ENCODE data around the gene CHRNB1. TPM values are rescaled to one million over a fixed set of nuclear protein-coding genes. Genes with fewer than 3 reads are reported as not detected.

The CHRNB1 gene
- polyA plus RNA-seq, 1 donor (not counting 4 experiments of a cell fraction or from before 2014, with no cell fraction given): 22.0 TPM

DNA sequence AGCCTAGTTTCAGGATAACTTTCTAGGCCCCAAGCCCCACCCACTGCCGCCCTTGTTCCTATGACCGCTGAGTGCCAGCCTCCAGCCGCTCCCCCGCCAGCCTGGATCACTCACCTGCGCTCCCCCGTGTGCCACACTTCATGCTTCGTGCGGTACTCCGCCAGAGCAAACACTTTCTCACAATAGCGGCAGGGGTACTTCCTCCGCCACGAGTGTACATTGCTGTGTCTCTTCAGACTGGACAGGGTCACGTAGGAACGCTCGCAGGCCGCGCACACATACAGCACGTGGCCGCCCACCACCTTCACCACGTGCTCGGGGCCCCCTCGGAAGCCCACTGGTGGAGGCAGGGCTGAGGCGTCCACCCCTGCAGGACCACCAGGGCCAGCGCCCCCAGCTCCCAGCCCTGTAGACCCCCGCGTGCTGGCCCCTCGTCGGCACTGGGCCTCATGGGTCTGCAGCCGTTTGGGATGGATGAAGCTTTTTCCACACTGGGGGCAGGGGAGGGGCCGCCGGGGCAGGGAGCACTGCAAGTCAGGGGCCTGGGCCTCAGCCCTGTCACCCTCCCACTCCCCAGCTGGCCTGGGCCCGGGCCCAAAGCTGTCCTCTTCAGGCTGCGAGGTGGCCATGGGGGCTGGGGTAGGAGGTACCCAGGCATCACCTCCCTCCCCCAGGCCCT lies 20.9 kb downstream of the CHRNB1 start:
- H2AFZ ChIP-seq (ENCODE audit: control insufficient read depth, low read length): no peak overlapping the region
- H3K4me2 ChIP-seq (ENCODE audit: control insufficient read depth, extremely low read depth, insufficient read depth, low read depth, low read length): no peak overlapping the region
- H4K20me1 ChIP-seq (ENCODE audit: control insufficient read depth, extremely low read depth, insufficient read depth, low read length): no peaks in the 10 kb centered on the region
- H3K79me2 ChIP-seq (ENCODE audit: control insufficient read depth, insufficient read depth, low read length): peaks cover 42% of the 10 kb centered on the region
- DNase-seq (ENCODE audit: low read depth, low spot score) (no peak), FAIRE-seq (no peak)
- peaks cover 20 to 34% of the 10 kb centered on the region in 2 experiments for H3K36me3 ChIP-seq (ENCODE audit: control insufficient read depth in 2 of 2, extremely low read depth in 1 of 2, insufficient read depth in 2 of 2, low read length in 2 of 2)
- dilution Hi-C loops (cut with MboI; ENCODE audit: extremely low pct_ligation_motif_present, low sequenced_read_pairs): no loop called here
- H3K4me3 ChIP-seq (ENCODE audit: control insufficient read depth in 2 of 3, extremely low read depth in 1 of 3, insufficient read depth in 2 of 3, low read depth in 1 of 3, low read length in 3 of 3): no peak overlapping the region
- no peaks in the 10 kb centered on the region for H3K27me3 ChIP-seq (ENCODE audit: control insufficient read depth, extremely low read depth, insufficient read depth, low read length)
- no peaks in the 10 kb centered on the region for H3K9me1 ChIP-seq (ENCODE audit: control insufficient read depth, extremely low read depth, insufficient read depth, low read length)
- H3K27ac ChIP-seq (ENCODE audit: control insufficient read depth, insufficient read depth, low read length): no peak overlapping the region
- no peak overlapping the region for H3K9ac ChIP-seq (ENCODE audit: control insufficient read depth, extremely low read depth, insufficient read depth, low read length)
- TF ChIP-seq, protein P1, sequence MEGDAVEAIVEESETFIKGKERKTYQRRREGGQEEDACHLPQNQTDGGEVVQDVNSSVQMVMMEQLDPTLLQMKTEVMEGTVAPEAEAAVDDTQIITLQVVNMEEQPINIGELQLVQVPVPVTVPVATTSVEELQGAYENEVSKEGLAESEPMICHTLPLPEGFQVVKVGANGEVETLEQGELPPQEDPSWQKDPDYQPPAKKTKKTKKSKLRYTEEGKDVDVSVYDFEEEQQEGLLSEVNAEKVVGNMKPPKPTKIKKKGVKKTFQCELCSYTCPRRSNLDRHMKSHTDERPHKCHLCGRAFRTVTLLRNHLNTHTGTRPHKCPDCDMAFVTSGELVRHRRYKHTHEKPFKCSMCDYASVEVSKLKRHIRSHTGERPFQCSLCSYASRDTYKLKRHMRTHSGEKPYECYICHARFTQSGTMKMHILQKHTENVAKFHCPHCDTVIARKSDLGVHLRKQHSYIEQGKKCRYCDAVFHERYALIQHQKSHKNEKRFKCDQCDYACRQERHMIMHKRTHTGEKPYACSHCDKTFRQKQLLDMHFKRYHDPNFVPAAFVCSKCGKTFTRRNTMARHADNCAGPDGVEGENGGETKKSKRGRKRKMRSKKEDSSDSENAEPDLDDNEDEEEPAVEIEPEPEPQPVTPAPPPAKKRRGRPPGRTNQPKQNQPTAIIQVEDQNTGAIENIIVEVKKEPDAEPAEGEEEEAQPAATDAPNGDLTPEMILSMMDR (optimal IDR thresholded peaks at IDR 0.05 in 1 of 3, IDR thresholded peaks at IDR 0.05 in 1 of 3, conservative IDR thresholded peaks at IDR 0.05 in 1 of 3; ENCODE audit: extremely low read depth in 1 of 3, insufficient read depth in 2 of 3, low read length in 3 of 3): no peak
- TF ChIP-seq EZH2 (IDR thresholded peaks at IDR 0.05; ENCODE audit: low read length): no peak
- H3K9me3 ChIP-seq (ENCODE audit: control insufficient read depth, low read depth, low read length): no peaks in the 10 kb centered on the region
- H3K4me1 ChIP-seq (ENCODE audit: control insufficient read depth, extremely low read depth, insufficient read depth, low read length): peaks cover 24% of the 10 kb centered on the region

DNA sequence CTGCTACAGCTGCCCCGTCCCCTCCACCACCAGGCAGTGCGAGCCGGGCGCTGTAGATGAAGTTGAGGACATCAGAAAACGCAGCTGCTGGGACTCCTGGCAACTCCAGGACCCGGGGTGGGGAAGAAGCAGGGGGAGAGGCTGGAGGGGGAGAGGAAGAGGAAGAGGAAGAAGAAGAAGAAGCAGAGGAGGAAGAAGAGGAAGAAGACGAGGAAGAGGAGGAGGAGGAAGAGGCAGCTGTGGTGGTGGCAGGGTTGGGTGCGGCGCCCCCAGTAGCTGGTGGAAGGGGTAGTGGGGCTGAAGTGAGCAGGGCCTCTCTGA lies 21.4 kb downstream of the CHRNB1 start:
- Histone ChIP-seq H3K27ac (ENCODE audit: control insufficient read depth, insufficient read depth, low read length) (no peak overlapping the region), H3K4me1 (ENCODE audit: control insufficient read depth, extremely low read depth, insufficient read depth, low read length) (peaks cover 19% of the 10 kb centered on the region), H3K79me2 (ENCODE audit: control insufficient read depth, insufficient read depth, low read length) (peaks cover 47% of the 10 kb centered on the region), H3K36me3 (ENCODE audit: control insufficient read depth in 2 of 2, extremely low read depth in 1 of 2, insufficient read depth in 2 of 2, low read length in 2 of 2) (peaks cover 16 to 34% of the 10 kb centered on the region in 2 experiments), H3K27me3 (ENCODE audit: control insufficient read depth, extremely low read depth, insufficient read depth, low read length) (no peaks in the 10 kb centered on the region), H2AFZ (ENCODE audit: control insufficient read depth, low read length) (no peak overlapping the region), H3K4me2 (ENCODE audit: control insufficient read depth, extremely low read depth, insufficient read depth, low read depth, low read length) (no peak overlapping the region), H3K9me1 (ENCODE audit: control insufficient read depth, extremely low read depth, insufficient read depth, low read length) (peaks cover 3% of the 10 kb centered on the region), H3K4me3 (ENCODE audit: control insufficient read depth in 2 of 3, extremely low read depth in 1 of 3, insufficient read depth in 2 of 3, low read depth in 1 of 3, low read length in 3 of 3) (no peak overlapping the region), H3K9ac (ENCODE audit: control insufficient read depth, extremely low read depth, insufficient read depth, low read length) (no peak overlapping the region), H3K9me3 (ENCODE audit: control insufficient read depth, low read depth, low read length) (no peaks in the 10 kb centered on the region), H4K20me1 (ENCODE audit: control insufficient read depth, extremely low read depth, insufficient read depth, low read length) (no peaks in the 10 kb centered on the region)
- dilution Hi-C loops (cut with MboI; ENCODE audit: extremely low pct_ligation_motif_present, low sequenced_read_pairs): no loop called here
- TF ChIP-seq EZH2 (IDR thresholded peaks at IDR 0.05; ENCODE audit: low read length): no peak
- TF ChIP-seq, protein P1 (optimal IDR thresholded peaks at IDR 0.05 in 1 of 3, IDR thresholded peaks at IDR 0.05 in 1 of 3, conservative IDR thresholded peaks at IDR 0.05 in 1 of 3; ENCODE audit: extremely low read depth in 1 of 3, insufficient read depth in 2 of 3, low read length in 3 of 3): no peak
- no peak for DNase-seq (ENCODE audit: low read depth, low spot score)
- FAIRE-seq: no peak
